HG03135 (cell line): Measurements from ENCODE around the gene TNS3.

Experiments
- ATAC-seq: cut with Tn5 transposase; IDR thresholded peaks from one replicate; pipeline ENCODE4 v1.9.1; 2021; ENCODE audit warnings: mild to moderate bottlenecking, moderate library complexity; ENCODE audit not compliant: unreplicated experiment

The TNS3 gene

DNA sequence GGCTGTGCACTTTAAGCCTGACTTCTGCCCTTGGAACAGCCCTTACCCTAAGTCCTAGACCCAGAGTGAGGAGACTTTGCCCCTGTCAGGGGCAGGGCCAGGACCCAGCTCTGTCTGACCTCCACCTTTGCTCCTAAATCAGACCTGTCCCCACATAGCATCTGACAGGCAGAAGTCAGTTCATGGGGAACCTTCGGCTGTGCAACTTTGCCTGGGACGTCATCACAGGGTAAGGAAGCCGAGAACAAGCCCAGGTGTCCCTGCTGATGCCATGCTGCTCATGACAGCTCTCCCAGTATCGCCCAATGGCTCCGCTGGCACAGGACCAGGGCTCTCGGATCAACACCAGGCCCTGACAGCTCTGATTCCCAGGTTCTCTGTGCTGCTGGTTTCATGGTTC, 55.4 kb downstream of the TNS3 start:
- ATAC-seq = no peak

DNA sequence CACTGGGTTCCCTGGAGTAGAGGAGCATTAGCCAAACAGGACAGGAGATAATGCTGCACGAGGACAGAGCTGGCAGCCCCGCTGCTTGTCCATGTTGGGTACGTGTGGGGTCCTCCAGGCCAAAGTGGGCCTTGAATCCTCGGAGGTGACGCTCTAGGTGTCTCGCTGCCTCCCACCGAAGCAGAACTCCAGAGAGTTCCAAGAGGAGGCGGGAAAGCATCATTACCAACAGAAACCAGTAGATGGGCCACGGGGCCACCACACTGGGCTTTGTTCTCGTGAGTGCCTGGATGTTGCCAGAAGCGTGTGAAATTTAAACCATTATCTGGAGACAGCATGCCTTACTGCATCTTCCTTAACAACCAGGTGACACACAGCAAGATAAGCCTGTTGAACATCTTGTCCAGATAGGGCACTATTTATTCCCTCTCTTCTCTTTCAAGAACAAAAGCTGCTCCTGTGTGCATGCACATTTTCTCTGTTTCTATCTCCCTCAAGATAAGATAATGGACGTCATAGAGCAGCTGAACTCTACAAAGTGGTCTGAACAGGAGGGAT, 56.8 kb downstream of the TNS3 start:
- no peak for ATAC-seq

DNA sequence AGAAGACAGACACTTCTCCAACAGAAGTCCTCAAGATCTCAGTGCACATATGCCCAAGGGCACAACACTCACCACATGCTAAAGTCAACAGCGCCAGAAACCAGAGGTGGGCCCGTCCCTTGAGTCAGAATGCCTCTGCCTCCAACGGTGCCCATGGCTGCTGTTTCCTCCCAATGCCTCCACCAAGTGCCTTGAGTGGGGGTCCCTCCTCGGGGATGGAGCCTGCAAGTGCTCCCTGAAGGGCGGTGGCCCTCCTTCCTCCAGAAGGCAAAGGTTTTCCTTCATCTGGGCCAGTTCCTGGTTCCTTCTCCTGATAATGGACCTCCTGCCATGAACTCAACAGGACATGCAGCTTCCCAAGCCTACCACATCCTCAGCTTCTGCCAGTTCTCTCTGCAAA, 58.5 kb downstream of the TNS3 start:
- no peak for ATAC-seq

DNA sequence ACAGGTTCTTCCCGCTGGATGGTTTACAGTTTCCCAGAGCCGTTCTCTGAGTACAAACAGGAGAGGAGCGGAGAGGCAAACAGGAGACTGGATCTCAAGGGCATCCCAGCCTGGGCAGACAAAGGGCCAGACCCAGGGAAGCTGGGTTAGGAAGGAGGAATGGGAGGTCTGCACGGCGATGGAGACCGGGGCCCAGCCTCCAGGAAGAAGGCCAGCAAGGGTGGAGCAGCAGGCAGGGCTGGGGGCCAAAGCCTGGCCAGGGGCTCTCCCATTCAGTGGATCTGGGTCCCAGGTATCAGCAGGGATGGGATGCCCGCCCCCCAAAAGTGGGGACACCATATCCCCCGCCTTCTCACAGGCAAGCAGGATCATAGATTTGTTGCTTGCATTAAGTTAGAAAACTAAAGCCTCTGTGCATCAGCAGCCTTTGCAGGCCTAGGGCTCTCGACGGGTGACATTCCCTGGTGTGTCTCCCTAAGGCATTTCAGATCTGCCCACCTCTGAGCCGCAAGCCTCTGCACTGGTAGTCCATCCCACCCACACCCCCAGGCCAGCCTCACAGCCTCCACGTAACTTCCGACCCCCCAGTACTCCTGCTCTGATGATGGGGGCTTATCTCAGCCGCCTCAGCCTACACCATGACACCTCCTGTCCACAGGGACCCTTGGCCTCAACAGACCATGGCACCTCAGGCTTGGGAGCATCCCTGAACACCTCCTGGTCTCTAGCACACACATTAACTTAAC, 59.9 kb downstream of the TNS3 start:
- ATAC-seq = no peak

DNA sequence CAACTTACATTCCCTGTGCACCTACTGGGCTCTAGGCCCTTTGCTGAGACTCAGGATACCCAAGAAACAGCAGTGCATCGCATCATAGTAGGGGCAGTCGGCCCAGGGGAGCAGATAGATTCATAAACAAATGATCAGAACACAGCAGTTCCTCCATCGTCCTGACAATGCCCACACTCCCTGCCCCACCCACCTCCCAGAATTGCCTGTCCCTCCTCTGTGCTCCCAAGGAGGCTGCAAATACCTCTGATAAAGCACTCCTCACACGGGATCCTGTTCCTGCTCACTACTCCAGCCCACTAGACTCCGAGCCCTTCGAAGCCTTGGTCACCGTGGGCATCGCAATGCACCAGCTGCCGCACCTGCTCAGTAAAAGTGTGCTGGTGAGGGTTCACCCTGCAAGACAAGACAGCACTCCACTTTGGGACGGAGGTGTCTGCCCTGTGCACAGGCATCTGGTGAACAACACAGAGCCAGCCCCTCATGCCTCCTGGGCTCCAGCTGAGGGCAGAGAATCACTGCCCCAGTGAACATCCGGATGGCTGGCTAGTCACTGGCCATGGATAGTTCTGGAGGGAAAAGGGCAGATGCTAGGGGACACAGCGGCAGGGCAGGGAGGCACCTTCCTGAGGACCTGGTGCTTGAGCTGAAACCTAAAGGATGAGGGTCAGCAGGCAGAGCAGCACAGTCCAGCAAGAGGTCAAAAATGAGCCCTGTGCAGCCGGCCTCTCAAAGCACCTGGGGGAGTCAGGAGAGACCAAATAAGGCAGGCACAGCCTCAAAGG, 60.7 kb downstream of the TNS3 start:
- ATAC-seq = no peak

DNA sequence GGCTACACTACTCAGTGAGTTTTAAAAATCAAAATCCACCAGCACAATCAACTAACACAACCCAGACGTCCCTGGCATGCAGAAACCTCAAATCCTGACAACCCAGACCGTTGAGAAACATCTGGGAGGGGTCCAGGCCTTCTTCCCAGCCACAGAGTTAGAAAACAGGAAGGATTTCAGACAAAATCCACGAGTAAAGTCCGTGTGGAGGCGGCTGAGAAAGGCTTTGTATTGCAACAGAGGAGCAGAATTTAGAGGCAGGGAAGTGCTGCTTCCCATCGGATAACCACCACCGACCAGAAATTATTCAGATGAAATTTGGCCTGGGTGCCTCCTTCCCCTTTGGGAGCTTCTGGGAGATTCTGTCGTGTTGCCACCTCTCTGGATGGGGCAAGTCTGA, 61.5 kb downstream of the TNS3 start:
- no peak for ATAC-seq

DNA sequence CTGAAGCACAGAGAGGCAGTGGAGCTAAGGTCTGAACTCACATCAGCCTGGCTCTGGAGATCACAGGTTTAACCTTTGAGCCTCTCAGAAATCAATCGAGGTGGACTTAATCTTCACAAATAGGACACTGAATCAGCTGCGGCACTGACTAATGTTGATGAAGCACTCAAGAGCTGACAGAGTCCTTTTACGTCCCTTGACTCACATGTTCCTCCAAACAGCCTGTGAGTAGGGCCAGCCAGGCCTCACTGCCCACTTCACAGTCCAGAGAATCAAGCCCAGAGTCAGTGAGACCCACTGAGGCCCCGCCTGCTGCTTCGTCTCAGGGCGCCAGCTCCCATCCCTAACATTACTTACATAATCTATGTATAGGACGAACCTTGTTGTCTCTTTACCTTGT, 63.1 kb downstream of the TNS3 start:
- ATAC-seq = no peak

DNA sequence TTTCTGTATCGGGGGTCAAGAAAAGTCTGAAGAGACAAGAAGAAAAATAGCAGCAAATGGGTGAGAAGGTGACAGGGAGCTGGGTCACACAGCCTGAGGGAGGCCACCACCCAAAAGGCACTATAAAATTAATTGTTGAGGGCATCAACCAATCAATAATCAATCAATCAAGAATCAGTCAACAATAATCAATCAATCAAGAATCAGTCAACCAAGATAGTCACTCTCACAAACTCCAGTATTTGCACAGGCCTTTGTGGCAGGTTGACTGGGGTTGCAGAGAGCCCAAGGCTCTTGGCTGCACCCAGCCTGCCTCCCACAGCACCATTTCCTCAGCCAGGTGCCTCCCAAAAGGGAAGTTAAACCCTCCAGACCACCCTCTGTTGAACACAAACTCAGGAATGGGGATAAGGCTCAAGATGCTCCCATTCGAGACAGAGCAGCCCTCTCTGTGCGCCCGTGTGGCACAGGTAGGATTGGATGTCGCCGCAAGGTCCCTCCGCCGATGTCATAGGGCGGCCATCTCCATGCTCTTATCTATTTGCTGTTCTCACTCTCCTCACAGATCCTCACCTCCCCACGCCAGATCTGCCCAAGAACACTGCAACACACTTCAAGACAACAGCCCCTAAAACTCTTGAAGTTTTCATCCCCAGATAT, 64.0 kb downstream of the TNS3 start:
- no peak for ATAC-seq

DNA sequence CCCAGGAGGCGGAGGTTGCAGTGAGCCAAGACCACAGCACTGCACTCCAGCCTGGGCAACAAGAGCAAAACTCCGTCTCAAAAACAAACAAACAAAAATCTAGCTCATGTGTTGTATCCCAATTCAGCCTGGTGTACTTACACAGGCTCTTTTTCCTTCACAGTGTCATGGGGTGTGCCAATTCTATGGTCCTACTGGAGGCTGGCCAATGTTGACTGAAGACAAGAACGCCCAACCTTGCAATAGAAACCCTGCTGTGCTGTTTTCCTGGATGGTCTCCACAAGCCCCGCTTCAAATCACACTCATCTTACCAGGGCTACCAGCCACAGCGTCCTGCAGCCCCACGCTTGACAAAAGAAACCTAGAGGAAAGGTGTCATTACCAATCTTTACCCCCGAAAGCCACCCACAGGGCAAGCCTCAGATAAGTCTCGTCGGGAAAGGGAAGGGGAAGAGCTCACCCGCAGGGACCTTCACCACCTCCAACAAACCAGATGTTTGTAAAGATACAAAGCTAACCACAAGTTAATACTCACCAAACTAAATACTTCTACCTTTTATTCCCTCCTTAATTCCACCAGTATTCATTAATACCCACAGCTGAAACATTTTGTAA, 64.8 kb downstream of the TNS3 start:
- ATAC-seq = no peak

DNA sequence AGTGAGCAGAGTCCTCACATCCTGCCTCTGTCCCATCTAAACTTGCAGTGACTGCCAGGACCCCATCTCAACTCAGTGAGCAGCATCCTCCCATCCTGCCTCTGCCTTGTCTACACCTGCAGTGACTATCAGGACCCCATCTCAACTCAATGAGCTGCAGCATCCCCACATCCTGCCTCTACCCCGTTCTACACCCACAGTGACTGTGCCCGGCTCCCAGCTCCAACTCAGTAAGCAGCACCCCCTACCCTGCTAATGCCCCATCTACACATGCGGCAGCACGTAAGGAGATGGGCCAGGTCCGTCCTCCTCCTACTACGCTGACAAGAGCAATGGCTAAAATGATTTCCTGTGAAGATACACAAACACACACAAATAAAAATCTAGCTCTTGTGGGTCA, 65.5 kb downstream of the TNS3 start:
- no peak for ATAC-seq

DNA sequence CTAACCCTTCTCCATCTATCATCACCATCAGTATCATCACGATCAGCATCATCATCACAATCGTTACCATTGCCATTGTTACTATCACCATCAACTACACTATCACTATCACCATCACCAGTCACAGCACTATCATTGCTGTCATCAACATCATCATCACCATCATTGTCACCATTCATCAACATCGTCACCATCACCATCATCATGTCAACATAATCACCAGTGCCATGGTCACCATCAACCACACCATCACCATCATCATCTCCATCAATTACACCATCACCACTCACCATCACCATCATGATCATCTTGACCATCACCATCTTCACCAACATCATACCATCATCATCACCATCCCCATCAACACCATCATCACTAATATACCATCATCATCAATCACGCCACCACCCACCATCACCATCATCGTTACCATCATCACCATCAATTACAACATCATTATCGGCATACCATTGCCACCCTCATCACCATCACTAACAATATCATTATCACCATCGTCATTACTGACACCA, 66.5 kb downstream of the TNS3 start:
- no peak for ATAC-seq

DNA sequence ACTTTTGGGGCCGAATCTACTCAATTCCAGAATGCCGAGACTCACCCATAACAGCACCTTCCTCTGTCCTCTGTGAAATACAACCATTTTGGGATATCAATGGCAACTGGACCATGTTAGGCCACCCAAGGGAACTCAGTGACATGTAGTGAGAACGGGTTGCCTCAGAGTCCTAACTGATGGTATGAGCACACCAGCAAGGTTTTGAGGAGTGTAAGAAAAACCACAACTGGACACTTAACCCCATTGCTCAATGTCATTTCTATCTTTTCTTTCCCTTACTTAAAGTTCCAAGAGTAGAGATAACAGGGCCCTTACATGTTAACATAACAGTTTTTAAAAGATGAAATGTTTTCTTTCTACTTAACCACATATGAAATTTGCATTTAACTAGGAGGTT, 67.1 kb downstream of the TNS3 start:
- ATAC-seq = no peak

DNA sequence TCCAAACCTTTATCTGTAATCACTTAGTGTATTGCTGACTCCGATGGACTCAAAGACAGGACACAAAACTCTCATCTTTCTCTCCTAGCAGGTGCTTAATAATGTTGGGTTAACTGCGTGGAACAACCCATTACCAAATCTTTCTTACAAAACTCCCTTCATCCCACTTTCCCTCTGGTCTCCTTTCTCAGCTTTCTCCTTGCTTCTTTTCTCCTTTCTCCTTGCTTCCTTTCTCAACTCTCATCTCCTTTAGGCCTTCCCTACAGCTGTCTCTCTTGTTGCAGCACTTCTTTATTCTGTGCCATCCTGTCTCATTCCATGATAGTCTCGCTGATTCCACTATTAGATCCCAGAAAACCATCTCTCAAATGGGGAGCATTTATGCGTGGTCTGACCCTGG, 67.5 kb downstream of the TNS3 start:
- no peak for ATAC-seq

DNA sequence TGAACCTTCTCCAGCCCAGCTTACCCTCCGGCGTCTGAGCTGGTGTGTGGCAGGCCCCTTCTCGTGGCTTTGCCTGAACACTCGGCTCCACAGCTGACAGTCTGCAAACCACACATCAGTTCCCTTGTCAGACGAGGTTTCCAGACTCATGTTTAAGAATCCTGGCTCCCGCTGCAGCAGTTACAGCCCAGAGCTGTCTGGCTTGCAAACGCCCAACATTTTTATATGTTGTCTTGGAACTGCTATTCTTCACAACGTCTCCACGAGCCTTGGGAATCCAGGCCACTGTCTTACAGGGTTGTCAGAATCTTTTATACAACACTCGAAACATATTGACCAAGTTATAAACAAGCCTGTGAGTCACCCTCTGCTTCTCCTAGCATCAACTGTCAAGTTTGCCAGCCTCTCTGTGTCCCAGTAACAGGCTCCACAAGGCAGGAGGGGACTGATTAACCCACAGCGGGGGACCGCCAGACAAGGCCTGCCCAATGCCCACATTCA, 68.1 kb downstream of the TNS3 start:
- no peak for ATAC-seq

DNA sequence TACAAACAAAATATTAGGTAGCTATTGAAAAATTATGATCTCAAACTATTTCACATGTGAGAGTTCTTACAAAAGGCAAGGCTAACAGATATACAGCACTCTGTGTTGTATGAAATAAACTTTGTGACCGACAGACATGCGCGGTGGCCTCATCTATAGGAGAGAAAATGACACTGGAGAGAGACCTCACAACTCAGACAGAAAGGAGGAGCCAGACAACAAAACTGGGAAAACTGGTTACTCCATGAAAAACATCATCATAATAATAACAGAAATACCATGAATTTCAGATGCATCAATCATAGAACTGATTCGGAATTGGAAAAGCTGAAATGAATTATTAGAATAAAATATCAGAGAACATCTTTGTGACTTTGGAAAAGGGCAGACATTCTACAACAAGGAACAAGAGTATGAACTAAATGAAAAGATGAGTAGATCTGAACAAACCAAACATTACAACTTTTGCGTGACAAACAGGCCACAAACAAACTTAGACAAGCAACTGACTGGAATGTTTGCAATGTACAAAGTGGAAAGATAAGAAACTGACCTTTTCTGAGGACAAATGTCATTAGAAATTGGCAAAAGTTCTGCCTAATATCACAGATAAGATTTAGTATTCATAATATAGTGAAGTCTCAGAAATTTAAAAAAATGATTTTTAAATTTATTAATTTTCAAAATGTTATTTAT, 69.3 kb downstream of the TNS3 start:
- ATAC-seq = no peak

DNA sequence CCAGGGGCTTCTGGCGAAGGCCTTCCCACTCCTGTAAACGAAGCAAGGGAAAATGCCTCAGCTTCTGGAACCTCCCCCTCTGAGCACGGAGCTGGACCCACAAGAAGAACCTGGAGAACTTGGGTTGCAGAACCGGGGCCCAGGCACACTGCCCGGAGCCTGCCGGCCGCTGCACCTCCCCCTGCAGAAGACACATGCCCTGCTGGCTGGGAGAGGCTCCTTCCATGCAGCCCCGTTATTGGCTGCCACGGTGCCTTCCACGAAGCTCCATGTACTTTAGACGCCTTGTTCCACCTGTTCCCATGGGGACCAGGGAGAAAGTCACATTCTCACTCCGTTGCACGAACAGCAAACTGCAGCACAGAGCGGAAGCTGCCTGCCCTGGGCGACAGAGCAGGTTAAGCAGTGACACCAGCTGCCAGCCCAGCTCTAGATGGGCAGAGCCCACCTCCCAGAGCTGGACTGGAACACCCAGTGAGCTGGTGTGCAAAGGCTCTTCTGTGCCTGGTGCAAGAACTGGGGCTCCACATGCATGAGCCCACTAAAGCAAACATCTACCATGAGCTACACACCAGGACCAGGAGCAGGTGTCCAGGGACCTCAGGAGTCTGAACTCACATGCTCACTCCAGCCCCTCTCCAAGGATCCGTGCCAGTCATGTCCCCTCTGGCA, 70.1 kb downstream of the TNS3 start:
- no peak for ATAC-seq

DNA sequence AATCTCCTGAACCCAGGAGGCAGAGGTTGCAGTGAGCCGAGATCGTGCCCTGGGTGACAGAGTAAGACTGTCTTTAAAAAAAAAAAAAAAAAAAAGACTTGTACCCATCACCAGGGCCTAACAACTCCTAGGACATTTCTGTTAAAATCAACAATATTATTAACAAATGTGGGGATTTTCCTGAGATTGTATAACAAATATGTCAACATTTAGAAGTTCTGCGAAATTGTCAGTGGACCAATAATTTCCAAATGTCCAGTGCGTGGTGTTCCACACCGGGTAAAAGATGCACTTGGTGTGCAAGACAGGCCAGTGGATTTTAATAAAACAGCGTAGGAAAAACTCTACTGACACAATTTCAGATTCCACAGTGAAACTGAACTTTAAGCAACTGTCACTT, 71.1 kb downstream of the TNS3 start:
- no peak for ATAC-seq

DNA sequence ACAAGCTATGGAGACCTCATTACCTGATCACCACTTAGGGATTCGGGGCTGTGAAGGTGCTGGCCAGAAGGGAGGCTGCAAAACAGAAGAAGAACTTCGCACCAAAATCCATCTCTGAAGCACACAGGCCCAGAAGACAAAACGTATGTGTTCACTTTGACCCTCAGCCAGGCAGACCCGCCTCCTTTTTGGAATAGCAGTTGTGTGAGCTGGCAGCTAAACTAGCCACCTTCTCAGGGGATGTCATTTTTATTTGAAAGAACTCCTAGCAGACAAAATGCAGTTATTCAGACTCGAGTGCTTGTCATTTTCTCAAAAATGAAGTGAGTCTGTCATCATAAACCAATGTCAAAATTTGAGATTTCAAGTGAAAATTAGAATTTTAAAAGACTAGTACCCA, 71.7 kb downstream of the TNS3 start:
- ATAC-seq = no peak

DNA sequence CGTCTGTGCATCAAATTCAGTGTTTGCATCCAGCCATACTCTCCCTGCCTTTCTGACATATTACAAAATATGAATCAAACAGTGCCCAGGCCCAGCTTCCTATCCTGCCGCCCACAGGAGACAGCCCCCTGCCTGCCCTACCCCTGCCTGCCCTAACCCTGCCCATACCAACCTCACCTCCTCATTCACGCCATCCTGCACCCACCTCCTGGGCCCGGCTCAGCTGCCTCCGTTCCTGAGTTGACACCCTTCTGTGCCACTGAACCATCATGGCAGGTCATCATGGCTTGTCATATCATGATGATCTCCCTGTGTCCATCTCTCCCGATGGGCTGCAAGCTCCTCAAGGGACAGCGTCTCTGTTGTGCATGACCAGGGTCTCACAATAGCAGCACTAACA, 72.3 kb downstream of the TNS3 start:
- ATAC-seq = no peak
